Neural cell (in vitro differentiated cells): Measurements from ENCODE around the gene RAPGEF5. TPM values are rescaled to one million over a fixed set of nuclear protein-coding genes. Genes with fewer than 3 reads are reported as not detected.

Experiments used
- H2AFZ ChIP-seq: fragments of 200-600, 300-800 bp; sonication (generic), shearing (Covaris generic); 2 replicates; pipeline ENCODE4 v1.6.0; 2014; ENCODE audit warnings: low read depth, mild to moderate bottlenecking, antibody characterized with exemption, low read length, moderate library complexity
- H3F3A ChIP-seq: fragments of 200-600 bp; shearing (Covaris generic); 2 replicates; pipeline ENCODE4 v1.6.1; 2016; ENCODE audit warnings: mild to moderate bottlenecking, moderate library complexity, mixed read lengths, antibody characterized with exemption, low read length; ENCODE audit not compliant: insufficient read depth, poor library complexity, severe bottlenecking
- H3K27ac ChIP-seq: fragments of 200-600, 300-800 bp; sonication (generic), shearing (Covaris generic); 2 replicates; pipeline ENCODE4 v1.5.1; 2014; ENCODE audit warnings: mild to moderate bottlenecking, low read length, moderate library complexity
- H3K27me3 ChIP-seq: fragments of 300-800, 200-600 bp; sonication (generic), shearing (Covaris generic); 2 replicates; pipeline ENCODE4 v1.6.0; 2014; ENCODE audit warnings: mild to moderate bottlenecking, low read depth, low read length, moderate library complexity; ENCODE audit not compliant: insufficient read depth
- H3K36me3 ChIP-seq: fragments of 300-800, 200-600 bp; sonication (generic), shearing (Covaris generic); 2 replicates; pipeline ENCODE4 v1.5.1; 2014; ENCODE audit warnings: mild to moderate bottlenecking, antibody characterized with exemption, low read length, moderate library complexity; ENCODE audit not compliant: insufficient read depth
- H3K4me2 ChIP-seq: fragments of 300-800, 200-600 bp; sonication (generic), shearing (Covaris generic); 2 replicates; pipeline ENCODE4 v1.6.0; 2014; ENCODE audit warnings: mild to moderate bottlenecking, low read length
- H3K4me3 ChIP-seq: fragments of 300-800, 200-600 bp; sonication (generic), shearing (Covaris generic); 2 replicates; pipeline ENCODE4 v1.5.1; 2014; ENCODE audit warnings: mild to moderate bottlenecking, low read length, moderate library complexity
- H3K79me2 ChIP-seq: fragments of 200-600 bp; shearing (Covaris generic); replicated peaks from 2 replicates; pipeline ENCODE4 v1.6.0; 2014; ENCODE audit warnings: mild to moderate bottlenecking, low read length, moderate library complexity; ENCODE audit not compliant: insufficient read depth
- H3K9ac ChIP-seq: fragments of 300-800, 200-600 bp; sonication (generic), shearing (Covaris generic); 2 replicates; pipeline ENCODE4 v1.6.1; 2016; ENCODE audit warnings: mild to moderate bottlenecking, low read length, mixed read lengths
- H3K9me2 ChIP-seq: fragments of 200-600 bp; shearing (Covaris generic); 2 replicates; pipeline ENCODE4 v1.6.1; 2016; ENCODE audit warnings: mild to moderate bottlenecking, low read length, mixed read lengths; ENCODE audit not compliant: insufficient read depth
- H3K9me3 ChIP-seq: fragments of 200-600, 300-800 bp; sonication (generic), shearing (Covaris generic); 2 replicates; pipeline ENCODE4 v1.6.1; 2016; ENCODE audit warnings: mild to moderate bottlenecking, mixed run types, low read length, moderate library complexity, mixed read lengths
- H4K20me1 ChIP-seq: fragments of 200-600 bp; shearing (Covaris generic); 2 replicates; pipeline ENCODE4 v1.6.1; 2016; ENCODE audit warnings: mild to moderate bottlenecking, mixed run types; ENCODE audit not compliant: insufficient read depth
- EP300 ChIP-seq: fragments of 450-650 bp; conservative IDR thresholded peaks from 2 replicates; pipeline ENCODE4 v1.6.1; 2014; ENCODE audit warnings: antibody characterized with exemption, mild to moderate bottlenecking, moderate library complexity; ENCODE audit not compliant: poor library complexity, severe bottlenecking
- EZH2 ChIP-seq: fragments of 200-600, 300-800 bp; shearing (Covaris generic), sonication (generic); IDR thresholded peaks from 2 replicates; pipeline ENCODE4 v1.6.1; 2014; ENCODE audit warnings: antibody characterized with exemption, low read length, borderline replicate concordance, mild to moderate bottlenecking; ENCODE audit not compliant: insufficient read depth, poor library complexity, severe bottlenecking
- MXI1 ChIP-seq: fragments of 450-650 bp; conservative IDR thresholded peaks from 2 replicates; pipeline ENCODE4 v1.6.1; 2014; ENCODE audit warnings: antibody characterized with exemption, mild to moderate bottlenecking; ENCODE audit not compliant: poor library complexity, severe bottlenecking
- POLR2AphosphoS5 ChIP-seq: IDR thresholded peaks from 2 replicates; pipeline ENCODE4 v1.6.1; 2012
- RAD21 ChIP-seq: fragments of 450-650 bp; conservative IDR thresholded peaks from 2 replicates; pipeline ENCODE4 v1.6.1; 2014; ENCODE audit warnings: antibody characterized with exemption, mild to moderate bottlenecking, moderate library complexity
- SMC3 ChIP-seq: fragments of 450-650 bp; conservative IDR thresholded peaks from 2 replicates; pipeline ENCODE4 v1.6.1; 2014; ENCODE audit warnings: antibody characterized with exemption, mild to moderate bottlenecking, moderate library complexity; ENCODE audit not compliant: poor library complexity
- TAF1 ChIP-seq: IDR thresholded peaks from 2 replicates; pipeline ENCODE4 v1.6.1; 2012; ENCODE audit warnings: low read depth
- polyA plus RNA-seq: library from polyadenylated mRNA; depleted of rRNA; stranded (reverse); fragments of >200 nt; gene quantifications from 2 replicates; pipeline ENCODE4 v1.2.3, GENCODE V29; 2014
- TF ChIP-seq, protein P1 (sequence below): fragments of 450-650 bp; IDR thresholded peaks from 2 replicates; pipeline ENCODE4 v1.5.1; 2014; ENCODE audit warnings: antibody characterized with exemption, mild to moderate bottlenecking, moderate library complexity; ENCODE audit not compliant: poor library complexity, severe bottlenecking
- TF ChIP-seq, protein P2 (sequence below): IDR thresholded peaks from 2 replicates; pipeline ENCODE4 v1.6.1; 2012; ENCODE audit warnings: borderline replicate concordance

RAPGEF5 gene
- polyA plus RNA-seq, 1 donor from 2014 or later, result 48.0 TPM

DNA sequence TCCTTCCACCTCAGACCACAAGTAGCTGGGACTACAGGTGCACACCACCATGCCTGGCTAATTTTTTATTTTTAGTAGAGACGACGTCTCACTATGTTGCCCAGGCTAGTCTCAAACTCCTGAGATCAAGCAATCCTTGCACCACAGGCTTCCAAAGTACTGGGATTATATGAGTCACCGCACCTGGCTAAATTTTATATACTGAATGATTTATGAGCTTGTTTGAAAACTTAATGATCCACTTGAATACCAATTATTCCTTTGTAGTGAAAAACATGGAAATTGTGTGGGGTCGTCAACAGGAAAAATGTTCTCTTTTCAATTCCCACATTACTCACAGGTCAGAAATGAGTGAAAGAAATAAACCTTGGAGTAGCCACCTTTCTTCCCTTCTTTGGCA is 31.3 kb downstream of the RAPGEF5 start:
- no peak for TF ChIP-seq POLR2AphosphoS5
- TF ChIP-seq, protein P1, sequence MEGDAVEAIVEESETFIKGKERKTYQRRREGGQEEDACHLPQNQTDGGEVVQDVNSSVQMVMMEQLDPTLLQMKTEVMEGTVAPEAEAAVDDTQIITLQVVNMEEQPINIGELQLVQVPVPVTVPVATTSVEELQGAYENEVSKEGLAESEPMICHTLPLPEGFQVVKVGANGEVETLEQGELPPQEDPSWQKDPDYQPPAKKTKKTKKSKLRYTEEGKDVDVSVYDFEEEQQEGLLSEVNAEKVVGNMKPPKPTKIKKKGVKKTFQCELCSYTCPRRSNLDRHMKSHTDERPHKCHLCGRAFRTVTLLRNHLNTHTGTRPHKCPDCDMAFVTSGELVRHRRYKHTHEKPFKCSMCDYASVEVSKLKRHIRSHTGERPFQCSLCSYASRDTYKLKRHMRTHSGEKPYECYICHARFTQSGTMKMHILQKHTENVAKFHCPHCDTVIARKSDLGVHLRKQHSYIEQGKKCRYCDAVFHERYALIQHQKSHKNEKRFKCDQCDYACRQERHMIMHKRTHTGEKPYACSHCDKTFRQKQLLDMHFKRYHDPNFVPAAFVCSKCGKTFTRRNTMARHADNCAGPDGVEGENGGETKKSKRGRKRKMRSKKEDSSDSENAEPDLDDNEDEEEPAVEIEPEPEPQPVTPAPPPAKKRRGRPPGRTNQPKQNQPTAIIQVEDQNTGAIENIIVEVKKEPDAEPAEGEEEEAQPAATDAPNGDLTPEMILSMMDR, result no peak
- no peak for TF ChIP-seq EZH2
- TF ChIP-seq RAD21, result no peak
- no peak for TF ChIP-seq MXI1
- TF ChIP-seq, protein P2, sequence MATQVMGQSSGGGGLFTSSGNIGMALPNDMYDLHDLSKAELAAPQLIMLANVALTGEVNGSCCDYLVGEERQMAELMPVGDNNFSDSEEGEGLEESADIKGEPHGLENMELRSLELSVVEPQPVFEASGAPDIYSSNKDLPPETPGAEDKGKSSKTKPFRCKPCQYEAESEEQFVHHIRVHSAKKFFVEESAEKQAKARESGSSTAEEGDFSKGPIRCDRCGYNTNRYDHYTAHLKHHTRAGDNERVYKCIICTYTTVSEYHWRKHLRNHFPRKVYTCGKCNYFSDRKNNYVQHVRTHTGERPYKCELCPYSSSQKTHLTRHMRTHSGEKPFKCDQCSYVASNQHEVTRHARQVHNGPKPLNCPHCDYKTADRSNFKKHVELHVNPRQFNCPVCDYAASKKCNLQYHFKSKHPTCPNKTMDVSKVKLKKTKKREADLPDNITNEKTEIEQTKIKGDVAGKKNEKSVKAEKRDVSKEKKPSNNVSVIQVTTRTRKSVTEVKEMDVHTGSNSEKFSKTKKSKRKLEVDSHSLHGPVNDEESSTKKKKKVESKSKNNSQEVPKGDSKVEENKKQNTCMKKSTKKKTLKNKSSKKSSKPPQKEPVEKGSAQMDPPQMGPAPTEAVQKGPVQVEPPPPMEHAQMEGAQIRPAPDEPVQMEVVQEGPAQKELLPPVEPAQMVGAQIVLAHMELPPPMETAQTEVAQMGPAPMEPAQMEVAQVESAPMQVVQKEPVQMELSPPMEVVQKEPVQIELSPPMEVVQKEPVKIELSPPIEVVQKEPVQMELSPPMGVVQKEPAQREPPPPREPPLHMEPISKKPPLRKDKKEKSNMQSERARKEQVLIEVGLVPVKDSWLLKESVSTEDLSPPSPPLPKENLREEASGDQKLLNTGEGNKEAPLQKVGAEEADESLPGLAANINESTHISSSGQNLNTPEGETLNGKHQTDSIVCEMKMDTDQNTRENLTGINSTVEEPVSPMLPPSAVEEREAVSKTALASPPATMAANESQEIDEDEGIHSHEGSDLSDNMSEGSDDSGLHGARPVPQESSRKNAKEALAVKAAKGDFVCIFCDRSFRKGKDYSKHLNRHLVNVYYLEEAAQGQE, result no peak
- no peak for TF ChIP-seq SMC3
- TF ChIP-seq TAF1, result no peak
- no peak for TF ChIP-seq EP300
- Histone ChIP-seq H3K4me3 (no peak overlapping the region), H3K27me3 (no peaks in the 10 kb centered on the region), H3K9me2 (no peaks in the 10 kb centered on the region), H3F3A (no peaks in the 10 kb centered on the region), H3K79me2 (no peaks in the 10 kb centered on the region), H3K36me3 (no peaks in the 10 kb centered on the region), H3K27ac (no peak overlapping the region), H3K4me2 (no peak overlapping the region), H4K20me1 (no peaks in the 10 kb centered on the region), H3K9ac (no peak overlapping the region), H3K9me3 (no peaks in the 10 kb centered on the region), H2AFZ (no peak overlapping the region)

DNA sequence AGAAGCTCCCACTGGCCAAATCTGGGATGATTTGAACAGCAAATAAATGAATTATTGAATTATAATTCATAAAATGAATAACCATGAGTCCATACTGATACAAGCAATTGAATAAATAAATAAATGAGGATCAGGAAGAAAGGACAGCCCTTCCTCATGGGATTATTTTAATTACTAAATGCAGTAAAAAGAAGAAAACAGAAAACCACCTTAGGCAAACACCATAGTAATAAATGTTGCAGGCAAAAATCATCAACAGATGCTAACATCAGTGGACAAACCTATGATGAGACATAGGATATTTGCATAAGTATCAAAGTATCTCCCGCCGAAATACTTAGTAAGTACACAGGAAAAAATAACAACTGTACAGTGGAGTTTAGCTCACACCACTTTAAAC is 33.2 kb downstream of the RAPGEF5 start:
- Histone ChIP-seq H3K9me2 (no peaks in the 10 kb centered on the region), H3K27me3 (no peaks in the 10 kb centered on the region), H3K36me3 (no peaks in the 10 kb centered on the region), H4K20me1 (no peaks in the 10 kb centered on the region), H2AFZ (no peak overlapping the region), H3K79me2 (no peaks in the 10 kb centered on the region), H3K27ac (no peak overlapping the region), H3K9ac (no peak overlapping the region), H3K4me3 (no peak overlapping the region), H3K4me2 (no peak overlapping the region), H3F3A (no peaks in the 10 kb centered on the region), H3K9me3 (no peaks in the 10 kb centered on the region)
- TF ChIP-seq SMC3 (no peak), EZH2 (no peak), MXI1 (no peak), RAD21 (no peak), POLR2AphosphoS5 (no peak), TAF1 (no peak), EP300 (no peak)
- TF ChIP-seq, protein P2, result no peak
- TF ChIP-seq, protein P1, result no peak
